HUES64 (cell line): ENCODE measurements around the gene USP21.
A peak's percentile ranks its signal among the peaks of the same experiment; 100 is the strongest.

Source experiments
- H3K27ac ChIP-seq: 2 replicates; pipeline ENCODE4 v1.7.0; 2013; ENCODE audit warnings: low read depth, low read length, inconsistent platforms
- H3K27me3 ChIP-seq: 2 replicates; pipeline ENCODE4 v1.6.1; 2013; ENCODE audit warnings: mild to moderate bottlenecking, low read length; ENCODE audit not compliant: insufficient read depth
- H3K36me3 ChIP-seq: 2 replicates; pipeline ENCODE4 v1.6.1; 2013; ENCODE audit warnings: mild to moderate bottlenecking, low read length; ENCODE audit not compliant: insufficient read depth
- H3K4me1 ChIP-seq: 2 replicates; pipeline ENCODE4 v1.6.1; 2013; ENCODE audit warnings: mild to moderate bottlenecking, low read length, moderate library complexity; ENCODE audit not compliant: insufficient read depth
- H3K4me3 ChIP-seq: 2 replicates; pipeline ENCODE4 v1.5.1; 2013; ENCODE audit warnings: mild to moderate bottlenecking, low read length, moderate library complexity
- H3K9ac ChIP-seq: 2 replicates; pipeline ENCODE4 v1.6.1; 2013; ENCODE audit warnings: mild to moderate bottlenecking, low read depth, low read length
- H3K9me3 ChIP-seq: 2 replicates; pipeline ENCODE4 v1.6.1; 2013; ENCODE audit warnings: low read depth, low read length; ENCODE audit not compliant: insufficient read depth
- WGBS: fragments of 150-250, 120-280 bp; methylation state at CpG from one replicate; pipeline ENCODE4 v1.1.7; 2013; ENCODE audit warnings: missing lambda C conversion rate; 5-methylcytosine and 5-hydroxymethylcytosine counted together

USP21 gene

DNA sequence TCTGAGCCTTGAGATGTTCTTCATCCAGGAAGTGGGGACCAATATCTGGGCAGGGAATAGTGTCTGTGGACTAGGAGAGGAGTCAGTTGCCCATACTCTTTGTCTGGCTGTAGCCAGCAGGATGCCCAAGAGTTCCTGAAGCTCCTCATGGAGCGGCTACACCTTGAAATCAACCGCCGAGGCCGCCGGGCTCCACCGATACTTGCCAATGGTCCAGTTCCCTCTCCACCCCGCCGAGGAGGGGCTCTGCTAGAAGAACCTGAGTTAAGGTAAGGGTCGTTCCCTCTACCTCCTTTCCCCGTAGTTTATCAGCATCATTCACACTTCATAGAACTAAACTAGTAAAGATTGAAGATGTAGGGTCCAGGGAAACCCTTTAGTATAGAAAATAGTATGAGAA is 3.5 kb downstream of the USP21 start:
- H3K4me3 ChIP-seq = no peak overlapping the region
- H3K9me3 ChIP-seq = no peaks in the 10 kb centered on the region
- no peak overlapping the region for H3K27ac ChIP-seq
- H3K9ac ChIP-seq = no peak overlapping the region
- peaks cover 14% of the 10 kb centered on the region for H3K4me1 ChIP-seq
- H3K27me3 ChIP-seq = no peaks in the 10 kb centered on the region
- H3K36me3 ChIP-seq = peaks cover 41% of the 10 kb centered on the region
- WGBS = 97% methylated on average over 8 of the region's 10 CpGs

DNA sequence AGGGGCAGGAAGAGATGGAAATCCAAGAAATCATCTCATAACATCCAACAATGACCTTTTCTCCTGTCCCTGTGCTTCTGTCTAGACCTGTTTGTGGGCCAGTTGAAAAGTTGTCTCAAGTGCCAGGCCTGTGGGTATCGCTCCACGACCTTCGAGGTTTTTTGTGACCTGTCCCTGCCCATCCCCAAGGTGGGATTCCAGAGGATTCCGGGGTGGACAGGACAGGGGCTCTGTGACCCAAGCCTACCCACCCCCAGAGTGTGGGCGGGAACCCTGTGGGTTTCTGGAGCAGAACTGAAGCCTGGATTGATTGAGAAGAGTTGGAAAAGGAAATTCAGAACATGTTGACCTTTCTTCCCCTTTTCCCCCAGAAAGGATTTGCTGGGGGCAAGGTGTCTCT is 4.5 kb downstream of the USP21 start:
- Histone ChIP-seq H3K27me3 (no peaks in the 10 kb centered on the region), H3K4me1 (peaks cover 11% of the 10 kb centered on the region), H3K27ac (no peak overlapping the region), H3K9ac (no peak overlapping the region), H3K36me3 (peaks cover 36% of the 10 kb centered on the region), H3K4me3 (no peak overlapping the region), H3K9me3 (no peaks in the 10 kb centered on the region)
- 98% methylated on average over 4 of the region's 5 CpGs for WGBS

GRCh38 chr1:161164901-161165610 is 5.8 kb downstream of the USP21 start:
- Histone ChIP-seq H3K4me1 (peaks cover 9% of the 10 kb centered on the region; the same call in 1 of the 2 replicates), H3K27me3 (no peaks in the 10 kb centered on the region), H3K27ac (no peak overlapping the region; the same call in 1 of the 2 replicates), H3K36me3 (peaks cover 46% of the 10 kb centered on the region), H3K9me3 (no peaks in the 10 kb centered on the region), H3K9ac (peak overlapping the region; percentile 62), H3K4me3 (peak overlapping the region; percentile 87)
- WGBS = 90% methylated on average over 10 of the region's 14 CpGs

GRCh38 chr1:161165742-161166668 is 6.7 kb downstream of the USP21 start, which contains the start of gene PPOX:
Gene PPOX, plus strand, starts transcription at chr1:161166426. Its CDS starts 422 bp downstream, at chr1:161166848.
- H3K9ac ChIP-seq = peak within 1 kb of the TSS; percentile 78
- under 1% methylated on average over 54 of the region's 54 CpGs for WGBS
- H3K9me3 ChIP-seq = no peaks in the 10 kb centered on the region
- peaks cover 50% of the 10 kb centered on the region for H3K36me3 ChIP-seq
- H3K27me3 ChIP-seq = no peaks in the 10 kb centered on the region
- peak within 1 kb of the TSS; percentile 87 for H3K4me3 ChIP-seq
- peaks cover 5% of the 10 kb centered on the region; the same call in 1 of the 2 replicates for H3K4me1 ChIP-seq
- peak within 1 kb of the TSS; percentile 51 for H3K27ac ChIP-seq

DNA sequence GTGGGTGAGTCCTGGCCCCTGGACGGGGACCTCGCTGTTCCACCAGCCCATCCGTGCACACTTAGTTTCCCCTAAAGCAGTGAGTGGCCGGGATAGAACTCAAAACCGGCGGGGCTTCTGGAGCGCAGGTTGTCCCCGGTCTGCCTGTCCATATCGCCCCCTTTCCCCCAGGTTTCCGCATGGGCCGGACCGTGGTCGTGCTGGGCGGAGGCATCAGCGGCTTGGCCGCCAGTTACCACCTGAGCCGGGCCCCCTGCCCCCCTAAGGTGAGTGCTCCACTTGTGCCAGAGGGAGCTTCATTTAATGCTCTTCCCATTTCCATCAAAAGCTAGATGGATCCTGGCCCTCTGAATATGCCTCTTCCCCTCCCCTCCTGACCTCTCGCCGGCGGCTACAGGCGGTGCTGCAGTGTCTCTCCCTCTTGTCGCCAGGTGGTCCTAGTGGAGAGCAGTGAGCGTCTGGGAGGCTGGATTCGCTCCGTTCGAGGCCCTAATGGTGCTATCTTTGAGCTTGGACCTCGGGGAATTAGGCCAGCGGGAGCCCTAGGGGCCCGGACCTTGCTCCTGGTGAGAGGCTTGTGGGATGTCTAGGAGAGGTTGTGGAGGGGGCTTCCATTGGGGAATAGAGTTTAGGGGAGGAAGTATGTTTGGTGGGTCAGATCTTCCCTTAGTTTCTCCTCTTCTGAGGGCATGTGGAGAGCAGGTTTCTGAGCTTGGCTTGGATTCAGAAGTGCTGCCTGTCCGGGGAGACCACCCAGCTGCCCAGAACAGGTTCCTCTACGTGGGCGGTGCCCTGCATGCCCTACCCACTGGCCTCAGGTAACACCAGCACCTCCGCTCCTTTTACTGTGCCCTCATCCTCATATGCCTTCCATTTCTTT is 7.6 kb downstream of the USP21 start:
- Histone ChIP-seq H3K9me3 (no peaks in the 10 kb centered on the region), H3K4me1 (peaks cover 5% of the 10 kb centered on the region; the same call in 1 of the 2 replicates), H3K36me3 (peaks cover 53% of the 10 kb centered on the region), H3K4me3 (peak overlapping the region; percentile 87), H3K9ac (peak overlapping the region; percentile 78), H3K27ac (peak overlapping the region; percentile 50), H3K27me3 (no peaks in the 10 kb centered on the region)
- 10% methylated on average over 33 of the region's 33 CpGs for WGBS

DNA sequence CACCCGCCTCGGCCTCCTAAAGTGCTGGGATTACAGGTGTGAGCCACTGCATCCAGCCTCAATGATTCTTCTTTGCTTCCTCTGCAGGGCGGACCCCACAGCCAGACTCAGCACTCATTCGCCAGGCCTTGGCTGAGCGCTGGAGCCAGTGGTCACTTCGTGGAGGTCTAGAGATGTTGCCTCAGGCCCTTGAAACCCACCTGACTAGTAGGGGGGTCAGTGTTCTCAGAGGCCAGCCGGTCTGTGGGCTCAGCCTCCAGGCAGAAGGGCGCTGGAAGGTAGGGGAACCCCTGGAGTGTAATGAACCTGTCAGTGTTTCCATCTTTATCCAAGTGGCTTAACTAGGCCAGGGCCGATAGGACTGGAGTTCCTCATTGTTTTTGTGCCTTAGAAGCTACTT is 9.6 kb downstream of the USP21 start:
- WGBS = 95% methylated on average over 9 of the region's 9 CpGs
- H3K27me3 ChIP-seq = no peaks in the 10 kb centered on the region
- H3K9me3 ChIP-seq = no peaks in the 10 kb centered on the region
- no peak overlapping the region for H3K27ac ChIP-seq
- peaks cover 61% of the 10 kb centered on the region for H3K36me3 ChIP-seq
- peaks cover 5% of the 10 kb centered on the region; the same call in 1 of the 2 replicates for H3K4me1 ChIP-seq
- H3K9ac ChIP-seq = no peak overlapping the region
- no peak overlapping the region for H3K4me3 ChIP-seq

DNA sequence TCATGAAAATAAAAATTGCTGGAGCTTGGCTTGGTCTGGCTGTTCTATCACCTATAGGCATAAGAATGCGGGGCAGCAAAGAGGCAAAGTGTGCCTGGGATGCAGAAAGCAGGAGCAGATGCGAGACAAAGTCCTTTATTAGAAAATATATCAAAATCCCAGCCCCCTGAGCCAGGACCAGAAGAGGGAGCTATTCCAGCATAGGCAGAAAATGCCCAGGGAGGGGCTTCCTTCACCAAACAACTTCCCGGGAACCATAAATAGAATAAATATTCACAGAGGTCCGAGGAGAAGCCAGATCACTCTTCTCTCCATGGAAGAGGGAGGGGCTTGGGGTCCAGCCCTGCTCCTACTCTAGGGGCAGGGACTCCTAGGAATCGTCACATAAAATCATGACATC is 11.9 kb downstream of the USP21 start:
- 90% methylated on average over 5 of the region's 5 CpGs for WGBS
- H3K9me3 ChIP-seq = no peaks in the 10 kb centered on the region
- H3K27me3 ChIP-seq = no peaks in the 10 kb centered on the region
- H3K36me3 ChIP-seq = peaks cover 64% of the 10 kb centered on the region
- H3K27ac ChIP-seq = no peak overlapping the region
- no peaks in the 10 kb centered on the region for H3K4me1 ChIP-seq
- no peak overlapping the region for H3K4me3 ChIP-seq
- H3K9ac ChIP-seq = no peak overlapping the region

GRCh38 chr1:161171696-161172095 is 12.4 kb downstream of the USP21 start:
- H3K9ac ChIP-seq = no peak overlapping the region

DNA sequence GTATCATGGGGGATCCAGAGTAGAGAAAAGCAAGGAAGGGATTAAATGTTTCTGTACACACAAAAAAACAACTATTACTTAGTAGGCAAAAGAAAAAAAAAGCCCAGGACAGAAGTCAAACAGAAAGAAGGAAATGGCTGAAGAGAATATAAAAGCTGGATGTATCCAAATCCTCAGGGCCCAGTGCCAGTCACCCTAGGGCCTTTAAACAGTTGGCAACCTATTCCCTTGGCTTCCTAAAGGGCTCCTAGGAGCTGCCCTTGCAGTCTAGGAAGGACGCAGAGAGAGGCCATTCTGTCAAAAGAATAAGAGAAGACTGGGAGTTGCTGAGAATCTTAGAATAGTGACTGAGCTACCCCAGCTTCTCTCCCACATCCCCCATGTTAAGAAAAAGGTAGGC is 13.0 kb downstream of the USP21 start:
- Histone ChIP-seq H3K9me3 (no peaks in the 10 kb centered on the region), H3K27ac (no peak overlapping the region), H3K4me1 (no peaks in the 10 kb centered on the region), H3K27me3 (no peaks in the 10 kb centered on the region), H3K9ac (no peak overlapping the region), H3K36me3 (peaks cover 64% of the 10 kb centered on the region), H3K4me3 (no peak overlapping the region)
- 100% methylated on average over 1 of the region's 1 CpG for WGBS

More at GRCh38 chr1:161171696-161172095, 12.4 kb downstream of the USP21 start:
- H3K4me1 ChIP-seq = no peaks in the 10 kb centered on the region
- 93% methylated on average over 12 of the region's 12 CpGs for WGBS
- no peak overlapping the region for H3K27ac ChIP-seq
- no peak overlapping the region for H3K4me3 ChIP-seq
- H3K9me3 ChIP-seq = no peaks in the 10 kb centered on the region
- H3K36me3 ChIP-seq = peaks cover 64% of the 10 kb centered on the region
- no peaks in the 10 kb centered on the region for H3K27me3 ChIP-seq

GRCh38 chr1:161172776-161173376 is 13.6 kb downstream of the USP21 start:
- H3K4me1 ChIP-seq = peaks cover 2% of the 10 kb centered on the region; the same call in 1 of the 2 replicates
- no peaks in the 10 kb centered on the region for H3K27me3 ChIP-seq
- H3K36me3 ChIP-seq = peaks cover 64% of the 10 kb centered on the region
- 96% methylated on average over 4 of the region's 4 CpGs for WGBS
- H3K4me3 ChIP-seq = no peak overlapping the region
- H3K27ac ChIP-seq = no peak overlapping the region
- H3K9me3 ChIP-seq = no peaks in the 10 kb centered on the region
- H3K9ac ChIP-seq = no peak overlapping the region
